Esophagus (tissue), 2 donors: ENCODE measurements around the gene MPPED2. TPM values are rescaled to one million over a fixed set of nuclear protein-coding genes. Genes with fewer than 3 reads are reported as not detected.

ENCODE experiments used
- H3K27ac ChIP-seq, 2 donors: one replicate each; pipeline ENCODE4 v1.5.1; 2013; ENCODE audit warnings: low read depth in 2 of 2, mild to moderate bottlenecking in 2 of 2, inconsistent platforms in 1 of 2, low read length in 1 of 2, moderate library complexity in 1 of 2
- H3K27me3 ChIP-seq, 2 donors: one replicate each; pipeline ENCODE4 v1.6.1; 2013; ENCODE audit warnings: low read length in 2 of 2, control low read depth in 1 of 2, mild to moderate bottlenecking in 1 of 2; ENCODE audit not compliant: insufficient read depth in 2 of 2, control insufficient read depth in 1 of 2
- H3K36me3 ChIP-seq, 2 donors: one replicate each; pipeline ENCODE4 v1.6.1; 2013; ENCODE audit warnings: low read length in 1 of 2; ENCODE audit not compliant: control insufficient read depth in 2 of 2, insufficient read depth in 2 of 2
- H3K4me1 ChIP-seq, 2 donors: one replicate each; pipeline ENCODE4 v1.6.1; 2013; ENCODE audit warnings: low read length in 1 of 2; ENCODE audit not compliant: control insufficient read depth in 2 of 2, insufficient read depth in 2 of 2
- H3K4me3 ChIP-seq, 2 donors: one replicate each; pipeline ENCODE4 v1.5.1; 2013; ENCODE audit warnings: low read length in 2 of 2, mild to moderate bottlenecking in 2 of 2, low read depth in 1 of 2, moderate library complexity in 1 of 2
- H3K9me3 ChIP-seq, 2 donors: one replicate each; pipeline ENCODE4 v1.6.1; 2013; ENCODE audit warnings: mild to moderate bottlenecking in 2 of 2, low read depth in 1 of 2, low read length in 1 of 2, moderate library complexity in 1 of 2; ENCODE audit not compliant: control insufficient read depth in 2 of 2, insufficient read depth in 1 of 2
- WGBS, 2 donors: extraction: QIAGEN DNeasy Blood & Tissue Kit; methylation state at CpG; one replicate each; pipeline ENCODE4 v1.1.7; 2013; 5-methylcytosine and 5-hydroxymethylcytosine counted together
- polyA plus RNA-seq, 2 donors: library from polyadenylated mRNA; stranded (reverse); fragments of 200-250 nt; gene quantifications; one replicate each; pipeline ENCODE4 v1.2.3, GENCODE V29; 2013
- donor health status: healthy with polysubstance abuse.
- donor health status: Bipolar disorder and iron deficiency.

The MPPED2 gene
- polyA plus RNA-seq, 2 donors = 0.58 to 1.4 TPM

DNA sequence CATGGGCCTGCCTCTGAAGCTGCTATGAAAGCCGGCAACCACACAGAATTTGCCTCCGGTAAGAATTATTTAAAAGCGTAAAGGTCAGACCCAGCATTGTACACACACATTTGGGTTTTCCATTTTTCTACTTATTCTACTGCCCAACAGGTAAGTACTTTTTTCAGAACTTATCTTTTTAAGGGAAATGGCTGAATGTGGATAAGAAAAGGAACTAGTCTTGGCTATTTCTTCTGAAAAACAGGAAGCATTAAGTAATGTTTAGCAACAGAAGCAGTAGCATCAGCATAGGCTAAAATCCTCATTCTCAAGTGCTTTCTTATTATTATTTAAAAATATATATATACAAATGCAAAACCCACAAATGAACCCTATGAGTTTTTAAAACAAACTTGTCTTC, 103.1 kb downstream of the MPPED2 start:
- H3K4me1 ChIP-seq = no peaks in the 10 kb centered on the region
- H3K36me3 ChIP-seq = no peaks in the 10 kb centered on the region
- WGBS, 2 donors = 27 to 38% methylated on average over 3 of the region's 3 CpGs
- no peaks in the 10 kb centered on the region for H3K27me3 ChIP-seq
- H3K9me3 ChIP-seq = no peaks in the 10 kb centered on the region
- H3K27ac ChIP-seq = no peak overlapping the region
- no peak overlapping the region for H3K4me3 ChIP-seq

DNA sequence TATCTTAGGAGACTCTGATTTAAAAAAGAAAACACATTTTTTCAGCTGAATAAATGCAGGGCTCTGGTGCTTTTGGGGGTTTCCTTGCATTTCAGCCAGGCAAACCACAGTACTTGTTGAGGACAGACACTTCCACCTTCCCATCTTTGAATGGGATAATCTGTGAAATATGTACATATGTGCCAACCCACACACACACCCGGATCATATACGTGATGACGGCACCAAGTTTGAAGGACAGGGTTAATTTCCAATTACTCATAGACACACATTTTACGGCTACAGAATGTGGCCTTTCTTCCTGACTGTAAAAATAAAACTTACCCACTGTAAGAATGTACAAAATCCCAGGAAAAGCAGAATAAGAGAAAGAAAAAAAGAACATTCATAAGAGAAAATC, 104.4 kb downstream of the MPPED2 start:
- no peaks in the 10 kb centered on the region for H3K36me3 ChIP-seq
- no peaks in the 10 kb centered on the region for H3K9me3 ChIP-seq
- peak overlapping the region; percentile 33 to 53 for H3K27ac ChIP-seq
- WGBS, 2 donors = 43 to 63% methylated on average over 4 of the region's 4 CpGs
- no peaks in the 10 kb centered on the region for H3K4me1 ChIP-seq
- no peaks in the 10 kb centered on the region for H3K27me3 ChIP-seq
- no peak overlapping the region for H3K4me3 ChIP-seq

DNA sequence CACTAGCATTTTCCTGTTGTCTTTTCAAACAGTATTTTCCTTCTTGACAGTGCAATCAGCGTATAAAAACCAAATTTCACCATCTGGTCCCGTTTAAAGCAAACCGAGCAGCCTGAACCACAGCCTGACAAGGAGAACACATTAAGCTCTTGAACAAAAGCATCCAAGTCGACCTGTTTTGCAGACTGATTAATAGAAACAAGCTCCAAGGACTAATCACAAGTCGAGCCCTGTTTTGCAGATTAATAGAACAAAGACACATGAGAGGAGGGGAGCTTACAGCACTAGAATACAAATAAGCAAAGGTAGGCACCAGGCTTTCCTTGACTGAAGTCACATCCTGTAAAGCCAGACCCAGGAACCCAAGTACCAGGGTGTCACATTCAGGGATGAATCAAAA, 104.8 kb downstream of the MPPED2 start:
- WGBS, 2 donors = 33 to 37% methylated on average over 5 of the region's 5 CpGs
- Histone ChIP-seq H3K27ac (peak overlapping the region in 1 of 2 donors; percentile 56), H3K9me3 (no peaks in the 10 kb centered on the region), H3K4me1 (no peaks in the 10 kb centered on the region), H3K27me3 (no peaks in the 10 kb centered on the region), H3K36me3 (no peaks in the 10 kb centered on the region), H3K4me3 (no peak overlapping the region)

DNA sequence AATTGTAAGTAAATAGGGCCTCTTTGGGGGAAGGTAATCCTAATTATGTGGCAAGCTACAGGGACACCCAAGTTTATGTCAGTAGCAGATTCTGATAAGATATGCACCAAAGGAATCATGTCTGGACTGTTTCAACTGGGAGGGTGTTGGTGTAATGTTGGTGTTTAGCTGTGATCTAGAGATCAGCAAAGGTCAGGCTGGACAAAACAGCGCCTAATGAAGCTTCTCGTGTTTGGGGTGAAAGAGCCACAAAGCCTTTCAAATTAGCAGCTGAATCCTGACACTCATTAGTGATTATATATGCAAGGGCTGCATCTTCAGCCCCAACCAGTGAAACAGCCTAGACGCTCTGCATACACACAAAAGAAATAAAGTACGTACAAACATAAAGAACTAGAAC, 106.3 kb downstream of the MPPED2 start:
- Histone ChIP-seq H3K27me3 (no peaks in the 10 kb centered on the region), H3K9me3 (no peaks in the 10 kb centered on the region), H3K4me3 (no peak overlapping the region), H3K27ac (no peak overlapping the region), H3K36me3 (no peaks in the 10 kb centered on the region), H3K4me1 (no peaks in the 10 kb centered on the region)
- WGBS, 2 donors = 76 to 82% methylated on average over 4 of the region's 4 CpGs

DNA sequence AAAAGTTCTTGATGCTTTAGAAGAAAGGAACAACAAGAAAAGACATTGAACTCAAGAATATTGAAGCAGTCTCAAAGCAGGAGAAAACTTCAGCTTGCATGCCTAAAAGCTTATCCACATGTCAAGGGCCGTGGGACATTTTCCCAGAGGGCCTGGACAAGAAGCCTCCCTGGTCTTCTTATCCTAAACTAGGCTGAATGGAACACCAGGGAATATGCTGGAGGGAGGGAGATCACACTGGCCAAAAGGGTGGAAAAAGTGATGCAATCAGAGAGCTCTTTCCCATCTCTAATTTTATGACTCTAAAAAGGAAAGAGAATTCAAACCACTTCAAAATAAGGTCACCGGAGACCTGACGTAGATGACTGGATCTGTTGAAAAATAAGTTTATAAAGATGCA, 107.2 kb downstream of the MPPED2 start:
- H3K9me3 ChIP-seq = no peaks in the 10 kb centered on the region
- no peak overlapping the region for H3K27ac ChIP-seq

DNA sequence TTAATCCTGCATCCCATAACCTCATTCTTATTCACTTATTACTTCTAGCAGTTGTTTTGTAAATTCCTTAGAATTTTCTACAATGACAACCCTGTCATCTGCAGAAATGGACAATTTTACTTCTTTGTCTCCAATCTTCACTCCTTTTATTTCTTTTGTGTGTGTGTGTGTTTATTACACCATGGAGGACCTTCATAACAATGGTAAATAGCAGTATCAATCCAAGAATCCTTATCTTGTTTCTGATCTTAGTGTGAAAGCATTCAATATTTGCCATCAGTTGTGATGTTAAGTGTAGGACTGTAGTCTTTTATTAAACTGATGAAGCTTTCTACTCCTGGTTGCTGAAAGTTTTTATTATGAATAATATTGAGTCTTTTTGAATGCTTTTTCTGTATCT, 109.1 kb downstream of the MPPED2 start:
- no peak overlapping the region for H3K27ac ChIP-seq
- H3K36me3 ChIP-seq = no peaks in the 10 kb centered on the region
- no peaks in the 10 kb centered on the region for H3K27me3 ChIP-seq
- H3K9me3 ChIP-seq = no peaks in the 10 kb centered on the region
- H3K4me3 ChIP-seq = no peak overlapping the region
- peaks cover 0 to 1% of the 10 kb centered on the region in 2 donors for H3K4me1 ChIP-seq

More for the DNA sequence above, 107.2 kb downstream of the MPPED2 start:
- WGBS, 2 donors = 57% methylated on average over 3 of the region's 3 CpGs
- Histone ChIP-seq H3K36me3 (no peaks in the 10 kb centered on the region), H3K27me3 (no peaks in the 10 kb centered on the region), H3K4me1 (no peaks in the 10 kb centered on the region), H3K4me3 (no peak overlapping the region)

DNA sequence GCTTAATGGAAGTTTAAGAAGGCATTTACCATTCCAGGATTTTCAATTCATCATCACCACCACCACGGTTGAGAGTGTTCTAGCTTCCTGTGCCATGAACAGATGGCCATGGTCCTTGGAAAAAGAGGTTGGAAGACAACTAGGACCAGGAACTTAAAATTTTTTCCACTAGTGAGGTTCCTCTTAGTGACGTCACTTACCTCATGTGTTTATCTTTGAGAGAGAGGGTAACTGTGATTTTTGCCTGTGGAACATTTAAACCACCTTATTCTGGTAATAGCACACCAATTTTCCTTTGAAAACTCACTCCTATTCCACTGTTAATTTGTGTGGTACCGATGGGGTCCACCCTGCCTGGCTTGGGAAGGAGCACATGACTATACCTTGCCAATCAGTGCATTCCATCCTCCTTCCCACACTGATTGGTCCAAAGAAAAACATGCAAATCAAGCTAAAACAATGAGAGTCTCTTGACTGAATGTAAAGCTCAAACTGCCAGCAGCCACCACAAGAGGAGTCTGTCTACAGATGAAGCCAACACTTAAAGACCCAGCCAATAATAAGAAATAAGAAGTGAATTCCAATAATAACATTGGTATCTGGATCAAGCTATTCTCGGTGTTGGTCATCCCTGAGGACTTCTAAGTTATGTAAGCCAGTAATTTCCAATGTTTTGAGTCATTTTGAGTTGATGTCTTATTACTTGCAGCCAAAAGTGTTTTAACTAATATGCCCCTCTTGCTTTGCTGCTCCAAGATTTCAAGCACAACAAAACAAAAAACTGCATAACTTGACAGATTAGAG, 111.8 kb downstream of the MPPED2 start:
- no peak overlapping the region for H3K4me3 ChIP-seq
- H3K27ac ChIP-seq = no peak overlapping the region
- no peaks in the 10 kb centered on the region for H3K36me3 ChIP-seq
- no peaks in the 10 kb centered on the region for H3K27me3 ChIP-seq
- no peaks in the 10 kb centered on the region for H3K9me3 ChIP-seq
- WGBS, 2 donors = 67 to 78% methylated on average over 4 of the region's 4 CpGs
- H3K4me1 ChIP-seq = peaks cover 0 to 3% of the 10 kb centered on the region in 2 donors

DNA sequence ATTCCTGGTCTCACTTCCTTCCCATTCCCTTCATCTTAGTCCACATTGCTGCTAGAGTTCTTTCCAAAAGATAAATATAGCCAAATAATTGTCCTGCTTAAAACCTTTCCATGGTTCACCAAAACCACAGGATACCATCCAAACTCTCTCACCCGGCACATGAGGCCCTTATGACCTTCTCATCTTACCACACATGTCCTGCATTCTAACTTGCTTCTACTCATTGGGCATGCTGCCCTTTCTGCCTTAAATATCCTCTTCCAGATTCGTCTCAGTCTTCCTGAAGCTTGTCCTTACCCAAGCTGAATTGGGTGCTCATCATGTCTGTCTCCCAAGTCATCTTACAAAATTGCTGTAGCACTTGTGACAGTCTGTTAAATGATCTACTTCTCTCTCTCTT, 114.9 kb downstream of the MPPED2 start:
- Histone ChIP-seq H3K27me3 (no peaks in the 10 kb centered on the region), H3K4me1 (peaks cover 0 to 3% of the 10 kb centered on the region in 2 donors), H3K4me3 (no peak overlapping the region), H3K36me3 (no peaks in the 10 kb centered on the region), H3K27ac (no peak overlapping the region), H3K9me3 (peaks cover 0 to 3% of the 10 kb centered on the region in 2 donors)
- 77 to 78% methylated on average over 2 of the region's 2 CpGs for WGBS, 2 donors

DNA sequence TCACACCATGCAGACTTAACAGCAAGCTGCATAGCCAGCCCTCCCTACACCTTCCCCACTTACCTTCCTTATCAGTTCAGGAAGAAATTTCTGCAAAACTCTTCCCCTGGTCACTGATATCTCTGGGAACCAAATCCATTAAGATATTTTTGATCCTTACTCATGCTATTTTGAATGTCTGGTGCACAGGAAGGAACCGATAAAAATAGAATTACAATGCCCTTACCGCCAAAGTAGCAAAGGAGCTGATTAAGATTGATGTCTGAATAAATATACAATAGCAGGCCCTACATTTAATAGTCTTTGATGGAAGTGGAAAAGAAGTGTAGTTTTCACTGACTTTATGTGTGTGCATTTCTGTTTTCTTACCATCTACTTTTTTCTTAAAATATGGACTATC, 117.3 kb downstream of the MPPED2 start:
- 30 to 41% methylated on average over 2 of the region's 2 CpGs for WGBS, 2 donors
- Histone ChIP-seq H3K27me3 (no peaks in the 10 kb centered on the region), H3K4me3 (no peak overlapping the region), H3K4me1 (peaks cover 0 to 3% of the 10 kb centered on the region in 2 donors), H3K27ac (no peak overlapping the region), H3K9me3 (peaks cover 0 to 3% of the 10 kb centered on the region in 2 donors), H3K36me3 (no peaks in the 10 kb centered on the region)

DNA sequence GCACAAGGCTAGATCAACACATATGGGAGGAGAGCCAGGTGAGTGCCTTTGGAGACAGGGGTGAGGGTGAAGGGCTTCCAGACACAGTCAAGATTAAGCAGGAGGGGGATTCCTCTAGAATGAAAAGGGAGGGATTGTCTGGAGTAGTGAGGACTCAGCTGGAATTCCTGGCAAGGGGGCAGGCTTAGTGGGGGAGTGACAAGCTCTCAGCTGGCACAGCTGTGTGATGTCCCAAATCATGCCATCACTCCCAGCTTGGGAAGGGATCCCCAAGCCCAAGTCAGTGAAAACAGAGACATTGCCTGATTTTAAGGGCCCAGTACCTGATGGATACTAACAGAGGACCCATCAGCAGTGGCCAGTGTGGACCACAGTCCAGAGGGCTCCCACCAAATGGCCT, 119.0 kb downstream of the MPPED2 start:
- Histone ChIP-seq H3K4me3 (no peak overlapping the region), H3K27ac (no peak overlapping the region), H3K4me1 (peaks cover 0 to 3% of the 10 kb centered on the region in 2 donors), H3K36me3 (no peaks in the 10 kb centered on the region), H3K9me3 (peaks cover 0 to 3% of the 10 kb centered on the region in 2 donors), H3K27me3 (no peaks in the 10 kb centered on the region)
